HepG2 (cell line): ENCODE measurements around the gene OAF. TPM values are rescaled to one million over a fixed set of nuclear protein-coding genes. Genes with fewer than 3 reads are reported as not detected.
A peak's percentile ranks its signal among the peaks of the same experiment; 100 is the strongest.

Experiments
- ATF3 ChIP-seq: sonication (generic); formaldehyde crosslinking; IDR thresholded peaks from 2 replicates; pipeline ENCODE4 v1.4.0; 2020; ENCODE audit warnings: missing genetic modification reagents
- CHCHD3 ChIP-seq: sonication (generic); formaldehyde crosslinking; IDR thresholded peaks from 2 replicates; pipeline ENCODE4 v1.8.0; 2022; ENCODE audit warnings: mild to moderate bottlenecking, missing genetic modification reagents, moderate library complexity
- ESRRA ChIP-seq: sonication (generic); formaldehyde crosslinking; IDR thresholded peaks from 2 replicates; pipeline ENCODE4 v1.5.1; 2020; ENCODE audit warnings: mild to moderate bottlenecking, low read depth, missing genetic modification reagents
- FOXK1 ChIP-seq: sonication (generic); formaldehyde crosslinking; IDR thresholded peaks from 2 replicates; pipeline ENCODE4 v1.4.0; 2020; ENCODE audit warnings: low read depth, missing genetic modification reagents, borderline replicate concordance
- HOXA7 ChIP-seq: sonication (generic); formaldehyde crosslinking; IDR thresholded peaks from 2 replicates; pipeline ENCODE4 v1.8.1; 2022; ENCODE audit warnings: mild to moderate bottlenecking, missing genetic modification reagents, moderate library complexity
- KAT8 ChIP-seq: IDR thresholded peaks from 2 replicates; pipeline ENCODE4 v1.6.1; 2016; ENCODE audit warnings: missing genetic modification reagents, missing compliant biosample characterization
- KDM3A ChIP-seq: IDR thresholded peaks from 2 replicates; pipeline ENCODE4 v1.6.1; 2018; ENCODE audit warnings: low read depth, missing compliant biosample characterization
- PLSCR1 ChIP-seq: sonication (generic); formaldehyde crosslinking; IDR thresholded peaks from 2 replicates; pipeline ENCODE4 v1.5.0; 2020; ENCODE audit warnings: missing genetic modification reagents, mild to moderate bottlenecking, borderline replicate concordance
- RBFOX2 ChIP-seq: fragments of 200-400 bp; formaldehyde crosslinking; IDR thresholded peaks from 2 replicates; pipeline ENCODE4 v1.6.1; 2017; ENCODE audit warnings: low read depth, mild to moderate bottlenecking, low read length
- SIX1 ChIP-seq: sonication (generic); formaldehyde crosslinking; IDR thresholded peaks from 2 replicates; pipeline ENCODE4 v1.4.0; 2020; ENCODE audit warnings: missing genetic modification reagents, borderline replicate concordance
- SNAI1 ChIP-seq: sonication (generic); formaldehyde crosslinking; IDR thresholded peaks from 2 replicates; pipeline ENCODE4 v1.5.0; 2020; ENCODE audit warnings: mild to moderate bottlenecking, missing genetic modification reagents, borderline replicate concordance
- SOX13 ChIP-seq, 3 experiments: fragments of 450-650 bp in 1 of 3; sonication (generic) in 1 of 3; formaldehyde crosslinking in 1 of 3; IDR thresholded peaks in 2 of 3; conservative IDR thresholded peaks in 1 of 3; 2 replicates each; pipeline versions ENCODE4 v1.5.0 to v1.6.1; 2016 to 2020; ENCODE audit warnings: antibody characterized with exemption in 1 of 3, mild to moderate bottlenecking in 1 of 3, missing compliant biosample characterization in 1 of 3, missing genetic modification reagents in 1 of 3, moderate library complexity in 1 of 3
- ZBED4 ChIP-seq: sonication (generic); formaldehyde crosslinking; IDR thresholded peaks from 2 replicates; pipeline ENCODE4 v1.4.0; 2020; ENCODE audit warnings: missing genetic modification reagents, borderline replicate concordance
- ZNF337 ChIP-seq: sonication (generic); formaldehyde crosslinking; IDR thresholded peaks from 2 replicates; pipeline ENCODE4 v1.5.1; 2020; ENCODE audit warnings: missing genetic modification reagents, low read depth, mild to moderate bottlenecking, borderline replicate concordance
- ZNF530 ChIP-seq: sonication (generic); formaldehyde crosslinking; IDR thresholded peaks from 2 replicates; pipeline ENCODE4 v1.5.0; 2020; ENCODE audit warnings: low read depth, mild to moderate bottlenecking, missing genetic modification reagents
- ZNF552 ChIP-seq: sonication (generic); formaldehyde crosslinking; IDR thresholded peaks from 2 replicates; pipeline ENCODE4 v1.9.0; 2022; ENCODE audit warnings: missing genetic modification reagents, mild to moderate bottlenecking, borderline replicate concordance
- ZNF576 ChIP-seq: sonication (generic); formaldehyde crosslinking; IDR thresholded peaks from 2 replicates; pipeline ENCODE4 v1.4.0; 2020; ENCODE audit warnings: mild to moderate bottlenecking, missing genetic modification reagents
- ZSCAN25 ChIP-seq: sonication (generic); formaldehyde crosslinking; IDR thresholded peaks from 2 replicates; pipeline ENCODE4 v1.8.0; 2022; ENCODE audit warnings: mild to moderate bottlenecking, missing genetic modification reagents
- polyA plus RNA-seq, 8 experiments: library from polyadenylated mRNA; depleted of rRNA in 3 of 8; stranded (reverse) in 7 of 8; unstranded in 1 of 8; fragments of >200 nt; fragmentation: Illumina TruSeq in 4 of 8; extraction: Trizol in 4 of 8; gene quantifications; 2 replicates each; pipeline versions ENCODE4 v1.2.1 to v1.2.3, GENCODE V29; 2011 to 2016; ENCODE audit warnings: low read depth in 4 of 8, missing spikeins in 1 of 8, mixed read lengths in 1 of 8; ENCODE audit not compliant: insufficient read depth in 1 of 8
- total RNA-seq, 5 experiments: library from RNA; depleted of rRNA; stranded (reverse); fragments of >200 nt; fragmentation: Illumina TruSeq; extraction: Trizol; gene quantifications; 2 replicates each; pipeline ENCODE4 v1.2.3, GENCODE V29; 2016; ENCODE audit warnings: low read depth in 1 of 5

Gene OAF
- total and polyA plus RNA-seq, 2 of the 13 experiments (the other 11 are each of a cell fraction or from before 2014, with no cell fraction given) = 63.7 to 94.6 TPM

- TF ChIP-seq ATF3 (CRISPR knock-in tag) (no peak), ESRRA (CRISPR knock-in tag) (peak; percentile 34), ZNF337 (CRISPR knock-in tag) (0 out of 2 replicates have a peak, but pooled peaks have one; percentile 49), CHCHD3 (CRISPR knock-in tag) (no peak), SNAI1 (no peak), ZNF576 (CRISPR knock-in tag) (no peak), ZNF530 (no peak), FOXK1 (CRISPR knock-in tag) (no peak; the same call in 1 of the 2 replicates), RBFOX2 (no peak; the same call in 1 of the 2 replicates), ZBED4 (CRISPR knock-in tag) (no peak), SOX13 (IDR thresholded peaks at IDR 0.05) (no peak; the same call in 1 of the 2 replicates), SOX13 (CRISPR knock-in tag; conservative IDR thresholded peaks at IDR 0.05 in 1 of 2, IDR thresholded peaks at IDR 0.05 in 1 of 2) (peak in 1 of 2 experiments; percentile 36; a peak in 2 of 4 replicates), ZSCAN25 (CRISPR knock-in tag) (peak; percentile 59; the same call in 1 of the 2 replicates), KAT8 (CRISPR knock-in tag) (no peak), ZNF552 (no peak), KDM3A (CRISPR knock-in tag) (no peak), SIX1 (CRISPR knock-in tag) (no peak; the same call in 1 of the 2 replicates), PLSCR1 (CRISPR knock-in tag) (no peak), HOXA7 (CRISPR knock-in tag) (no peak)
Observed at GRCh38 chr11:120198787-120199469, 11.9 kb upstream of the OAF start (continued).
